ENCODE measurements around the gene FAM135A.
A peak's percentile ranks its signal among the peaks of the same experiment; 100 is the strongest.

FAM135A gene

GRCh38 chr6:70413114-70413991, at the start of gene FAM135A:
FAM135A (plus strand) TSS chr6:70413508; CDS start chr6:70428343, 14,835 bp downstream.
- DNase-seq (ENCODE audit: low spot score), result peak; percentile 96

- no peak for DNase-seq (ENCODE audit: low spot score)
Observed at GRCh38 chr6:70363741-70364493, 49.4 kb upstream of the FAM135A start.

GRCh38 chr6:70369332-70369950, 43.9 kb upstream of the FAM135A start:
- DNase-seq (ENCODE audit: low spot score), result peak; percentile 67

GRCh38 chr6:70370496-70370895, 42.8 kb upstream of the FAM135A start:
- DNase-seq (ENCODE audit: low spot score), result no peak

- DNase-seq (ENCODE audit: low spot score), result peak; percentile 28
Observed at GRCh38 chr6:70371454-70372105, 41.7 kb upstream of the FAM135A start.

GRCh38 chr6:70375166-70375565, 38.1 kb upstream of the FAM135A start:
- DNase-seq (ENCODE audit: low spot score), result no peak

- no peak for DNase-seq (ENCODE audit: low spot score)
Observed at GRCh38 chr6:70375882-70376281, 37.4 kb upstream of the FAM135A start.

GRCh38 chr6:70376628-70377027, 36.7 kb upstream of the FAM135A start:
- no peak for DNase-seq (ENCODE audit: low spot score)

- no peak for DNase-seq (ENCODE audit: low spot score)
Observed at GRCh38 chr6:70377372-70377771, 35.9 kb upstream of the FAM135A start.

- DNase-seq (ENCODE audit: low spot score), result no peak
Observed at GRCh38 chr6:70379473-70380013, 33.8 kb upstream of the FAM135A start.

GRCh38 chr6:70380252-70380651, 33.1 kb upstream of the FAM135A start:
- DNase-seq (ENCODE audit: low spot score), result no peak

GRCh38 chr6:70380771-70381416, 32.4 kb upstream of the FAM135A start:
- no peak for DNase-seq (ENCODE audit: low spot score)

- no peak for DNase-seq (ENCODE audit: low spot score)
Observed at GRCh38 chr6:70381417-70381782, 31.9 kb upstream of the FAM135A start.

- no peak for DNase-seq (ENCODE audit: low spot score)
Observed at GRCh38 chr6:70385901-70386300, 27.4 kb upstream of the FAM135A start.

GRCh38 chr6:70388814-70389213, 24.5 kb upstream of the FAM135A start:
- DNase-seq (ENCODE audit: low spot score), result no peak

GRCh38 chr6:70389261-70389660, 24.0 kb upstream of the FAM135A start:
- no peak for DNase-seq (ENCODE audit: low spot score)

GRCh38 chr6:70390067-70390466, 23.2 kb upstream of the FAM135A start:
- DNase-seq (ENCODE audit: low spot score), result no peak

- no peak for DNase-seq (ENCODE audit: low spot score)
Observed at GRCh38 chr6:70391492-70391891, 21.8 kb upstream of the FAM135A start.

GRCh38 chr6:70394518-70395300, 18.6 kb upstream of the FAM135A start:
- DNase-seq (ENCODE audit: low spot score), result no peak

GRCh38 chr6:70395301-70395672, 18.0 kb upstream of the FAM135A start:
- no peak for DNase-seq (ENCODE audit: low spot score)

- no peak for DNase-seq (ENCODE audit: low spot score)
Observed at GRCh38 chr6:70396163-70396562, 17.1 kb upstream of the FAM135A start.

Data from germinal center (tissue), 1 donor.